ENCODE results near the gene ZYG11B. TPM values are rescaled to one million over a fixed set of nuclear protein-coding genes. Genes with fewer than 3 reads are reported as not detected.

ZYG11B gene
- total and polyA plus RNA-seq, 9 of the 15 experiments (the other 6 are each of a cell fraction or from before 2014, with no cell fraction given), result 4.9 to 22.2 (median 12.2) TPM

GRCh38 chr1:52727114-52727586 is 897 bp downstream of the ZYG11B start (continued):
- TF ChIP-seq HINFP (tag; conservative IDR thresholded peaks at IDR 0.05; ENCODE audit: low read depth) (no peak), UBTF (IDR thresholded peaks at IDR 0.05; ENCODE audit: borderline replicate concordance in 1 of 2, low read depth in 2 of 2, low read length in 2 of 2) (peak; percentile 59 to 78; a peak in 2 of 4 replicates), NCOA2 (IDR thresholded peaks at IDR 0.05; ENCODE audit: partially characterized antibody in 2 of 2) (no peak), RFX1 (IDR thresholded peaks at IDR 0.05) (no peak), SREBF1 (IDR thresholded peaks at IDR 0.05; ENCODE audit: borderline replicate concordance, low read depth, low read length) (no peak), ZNF311 (CRISPR knock-in tag; IDR thresholded peaks at IDR 0.05) (no peak), RFX5 (IDR thresholded peaks at IDR 0.05; ENCODE audit: low read depth, low read length) (no peak), FOXP1 (CRISPR knock-in tag; IDR thresholded peaks at IDR 0.05) (no peak), COPS2 (conservative IDR thresholded peaks at IDR 0.05) (no peak), ZNF277 (CRISPR knock-in tag; IDR thresholded peaks at IDR 0.05; ENCODE audit: borderline replicate concordance) (no peak), EP300 (IDR thresholded peaks at IDR 0.05; ENCODE audit: low read length) (no peak), RB1 (IDR thresholded peaks at IDR 0.05; ENCODE audit: low read depth) (no peak), BHLHE40 (IDR thresholded peaks at IDR 0.05; ENCODE audit: low read length) (no peak), SNRNP70 (optimal IDR thresholded peaks at IDR 0.05; ENCODE audit: low read depth, low read length) (no peak), E2F3 (CRISPR knock-in tag; IDR thresholded peaks at IDR 0.05) (no peak), HOMEZ (CRISPR knock-in tag; IDR thresholded peaks at IDR 0.05) (no peak), HNRNPLL (IDR thresholded peaks at IDR 0.05; ENCODE audit: low read depth, low read length, poor library complexity, severe bottlenecking) (no peak), SUPT5H (IDR thresholded peaks at IDR 0.05) (no peak; the same call in 1 of the 2 replicates), SP1 (CRISPR knock-in tag; IDR thresholded peaks at IDR 0.05) (no peak; the same call in 1 of the 2 replicates), TFE3 (CRISPR knock-in tag; IDR thresholded peaks at IDR 0.05) (no peak), SOX6 (IDR thresholded peaks at IDR 0.05) (no peak), SMAD4 (CRISPR knock-in tag; conservative IDR thresholded peaks at IDR 0.05) (no peak)

Measured in K562 (cell line).